Esophagus squamous epithelium (tissue), 5 donors: ENCODE data around the gene SERTAD1. TPM values are rescaled to one million over a fixed set of nuclear protein-coding genes. Genes with fewer than 3 reads are reported as not detected.
A peak's percentile ranks its signal among the peaks of the same experiment; 100 is the strongest.

Experiments
- DNase-seq: peaks from one replicate; lab custom pipeline; 2025; lab: John Stamatoyannopoulos, UW
- H3K27ac ChIP-seq, 4 donors: fragments of 200-600 bp; sonication (generic); one replicate each; pipeline ENCODE4 v1.5.1; 2016 to 2019; ENCODE audit warnings: mild to moderate bottlenecking in 1 of 4
- H3K27me3 ChIP-seq, 4 donors: fragments of 200-600 bp; sonication (generic); 1 replicate in 3 of 4; 2 replicates in 1 of 4; pipeline versions ENCODE4 v1.5.1 to v1.6.0; 2017 to 2021; ENCODE audit warnings: antibody characterized with exemption in 1 of 4
- H3K36me3 ChIP-seq, 3 donors: fragments of 200-600 bp; sonication (generic); one replicate each; pipeline ENCODE4 v1.5.1; 2016 to 2019
- H3K4me1 ChIP-seq, 3 donors: fragments of 200-600 bp; sonication (generic); one replicate each; pipeline ENCODE4 v1.5.1; 2017 to 2019
- H3K4me3 ChIP-seq, 4 donors: fragments of 200-600 bp; sonication (generic); 1 replicate in 3 of 4; 2 replicates in 1 of 4; pipeline ENCODE4 v1.5.1; 2016 to 2019; ENCODE audit warnings: mild to moderate bottlenecking in 2 of 4, moderate library complexity in 1 of 4
- H3K9me3 ChIP-seq, 3 donors: fragments of 200-600 bp; sonication (generic); one replicate each; pipeline ENCODE4 v1.5.1; 2016 to 2019
- POLR2A ChIP-seq, 4 donors: fragments of 450-650 bp; IDR thresholded peaks; one replicate each; pipeline ENCODE4 v1.6.1; 2017; ENCODE audit warnings: antibody characterized with exemption in 4 of 4, mild to moderate bottlenecking in 4 of 4, moderate library complexity in 3 of 4
- WGBS, 2 donors: methylation state at CpG; one replicate each; pipeline ENCODE4 v1.1.5; 2018; 5-methylcytosine and 5-hydroxymethylcytosine counted together
- intact Hi-C: fragments of 100-400 bp; cut with DNase I; formaldehyde crosslinking; loops from one replicate; pipeline ENCODE4 v1.15.0; 2022
- total RNA-seq, 4 donors: library from RNA; depleted of rRNA; stranded (reverse); fragments of >200 nt; gene quantifications; one replicate each; pipeline ENCODE4 v1.1.0, GENCODE V29; 2016
- TF ChIP-seq, protein P1 (sequence below), 6 experiments: fragments of 450-650 bp in 4 of 6; fragments of 200-600 bp in 2 of 6; sonication (generic) in 2 of 6; IDR thresholded peaks; one replicate each; pipeline ENCODE4 v1.5.1; 2016 to 2019; ENCODE audit warnings: antibody characterized with exemption in 6 of 6, mild to moderate bottlenecking in 4 of 6, moderate library complexity in 4 of 6
- donor health status: DM: yes; HTN: yes; CAD: no.

SERTAD1 gene
- total RNA-seq, 4 donors from 2014 or later = 10.2 to 24.9 (median 16.2) TPM

DNA sequence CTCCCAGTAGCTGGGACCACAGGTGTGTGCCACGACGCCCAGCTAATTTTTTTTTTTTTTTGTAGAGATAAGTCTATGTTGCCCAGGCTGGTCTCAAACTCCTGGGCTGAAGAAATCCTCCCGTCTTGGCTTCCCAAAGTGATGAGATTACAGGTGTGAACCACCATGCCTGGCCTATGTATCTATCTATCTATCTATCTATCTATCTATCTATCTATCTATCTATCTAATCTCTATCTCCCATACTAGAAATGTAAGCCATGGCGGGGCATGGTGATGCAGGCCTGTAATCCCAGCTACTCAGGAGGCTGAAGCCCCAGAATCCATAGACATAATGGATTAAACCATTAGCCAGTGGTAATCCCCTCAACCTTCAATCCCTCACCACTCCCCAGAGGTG lies 24.9 kb upstream of the SERTAD1 start:
- intact Hi-C loops = no loop called here
- no peaks in the 10 kb centered on the region for H3K9me3 ChIP-seq
- WGBS, 2 donors = 98 to 100% methylated on average over 3 to 4 of the region's 4 CpGs
- H3K4me1 ChIP-seq = peaks cover 3 to 29% (median 3%) of the 10 kb centered on the region in 3 donors
- TF ChIP-seq, protein P1, sequence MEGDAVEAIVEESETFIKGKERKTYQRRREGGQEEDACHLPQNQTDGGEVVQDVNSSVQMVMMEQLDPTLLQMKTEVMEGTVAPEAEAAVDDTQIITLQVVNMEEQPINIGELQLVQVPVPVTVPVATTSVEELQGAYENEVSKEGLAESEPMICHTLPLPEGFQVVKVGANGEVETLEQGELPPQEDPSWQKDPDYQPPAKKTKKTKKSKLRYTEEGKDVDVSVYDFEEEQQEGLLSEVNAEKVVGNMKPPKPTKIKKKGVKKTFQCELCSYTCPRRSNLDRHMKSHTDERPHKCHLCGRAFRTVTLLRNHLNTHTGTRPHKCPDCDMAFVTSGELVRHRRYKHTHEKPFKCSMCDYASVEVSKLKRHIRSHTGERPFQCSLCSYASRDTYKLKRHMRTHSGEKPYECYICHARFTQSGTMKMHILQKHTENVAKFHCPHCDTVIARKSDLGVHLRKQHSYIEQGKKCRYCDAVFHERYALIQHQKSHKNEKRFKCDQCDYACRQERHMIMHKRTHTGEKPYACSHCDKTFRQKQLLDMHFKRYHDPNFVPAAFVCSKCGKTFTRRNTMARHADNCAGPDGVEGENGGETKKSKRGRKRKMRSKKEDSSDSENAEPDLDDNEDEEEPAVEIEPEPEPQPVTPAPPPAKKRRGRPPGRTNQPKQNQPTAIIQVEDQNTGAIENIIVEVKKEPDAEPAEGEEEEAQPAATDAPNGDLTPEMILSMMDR (IDR thresholded peaks at IDR 0.05) = no peak
- TF ChIP-seq POLR2A (IDR thresholded peaks at IDR 0.05) = no peak
- no peaks in the 10 kb centered on the region for H3K27me3 ChIP-seq
- H3K4me3 ChIP-seq = no peak overlapping the region
- peaks cover 0 to 61% (median 0%) of the 10 kb centered on the region in 3 donors for H3K36me3 ChIP-seq
- DNase-seq = no peak
- H3K27ac ChIP-seq = no peak overlapping the region

DNA sequence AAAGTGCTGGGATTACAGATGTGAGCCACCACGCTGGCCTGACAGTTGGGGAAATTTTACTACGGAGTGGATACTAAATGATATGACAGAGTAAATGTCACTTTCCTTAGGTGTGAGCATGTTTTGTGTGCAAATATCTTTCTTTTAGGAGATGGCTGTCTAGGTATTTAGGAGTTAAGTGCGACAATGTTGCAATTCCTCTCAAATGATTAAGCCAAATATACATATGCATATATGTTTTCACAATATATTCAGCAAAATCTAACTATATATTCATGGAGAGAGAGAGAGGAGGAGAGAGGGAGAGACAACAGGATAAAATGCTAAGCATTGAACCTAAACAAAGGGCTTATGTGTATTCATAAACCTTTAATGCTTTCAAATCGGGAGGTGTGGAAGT lies 23.7 kb upstream of the SERTAD1 start:
- Histone ChIP-seq H3K36me3 (peaks cover 0 to 50% (median 0%) of the 10 kb centered on the region in 3 donors), H3K27me3 (no peaks in the 10 kb centered on the region), H3K27ac (no peak overlapping the region), H3K4me3 (no peak overlapping the region), H3K4me1 (peaks cover 9 to 40% (median 12%) of the 10 kb centered on the region in 3 donors), H3K9me3 (no peaks in the 10 kb centered on the region)
- TF ChIP-seq, protein P1 (IDR thresholded peaks at IDR 0.05) = no peak
- no peak for TF ChIP-seq POLR2A (IDR thresholded peaks at IDR 0.05)
- no peak for DNase-seq
- intact Hi-C loops = no loop called here
- 76 to 87% methylated on average over 4 of the region's 4 CpGs for WGBS, 2 donors

DNA sequence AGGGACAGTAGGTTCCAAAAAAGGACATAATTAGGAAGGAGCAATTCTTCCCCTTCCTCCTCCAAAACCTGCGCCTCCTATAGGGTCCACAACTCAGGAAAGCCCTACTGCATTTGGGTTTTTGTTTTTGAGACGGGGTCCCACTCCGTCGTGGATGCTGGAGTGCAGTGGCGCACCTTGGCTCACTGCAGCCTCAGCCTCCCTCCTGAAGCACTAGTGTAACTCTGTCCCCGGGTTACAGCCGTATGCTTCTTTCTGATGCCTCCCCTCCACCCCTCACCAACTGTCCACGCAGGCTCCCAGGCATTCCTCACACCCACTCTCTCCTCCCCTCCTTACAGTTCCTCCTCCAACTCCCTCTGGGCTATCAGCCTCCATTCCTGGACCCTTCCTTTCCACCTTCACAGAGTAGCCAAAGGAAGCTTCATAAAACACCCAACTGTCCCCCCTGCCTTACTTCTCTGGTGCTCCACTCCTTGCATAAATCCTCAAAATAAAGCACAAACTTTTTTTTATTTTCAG lies 20.5 kb upstream of the SERTAD1 start:
- H3K4me1 ChIP-seq = peaks cover 21 to 35% (median 27%) of the 10 kb centered on the region in 3 donors
- H3K4me3 ChIP-seq = no peak overlapping the region
- DNase-seq = no peak
- no peaks in the 10 kb centered on the region for H3K27me3 ChIP-seq
- TF ChIP-seq POLR2A (IDR thresholded peaks at IDR 0.05) = no peak
- TF ChIP-seq, protein P1 (IDR thresholded peaks at IDR 0.05) = no peak
- H3K27ac ChIP-seq = peak overlapping the region; percentile 62 to 100 (median 96)
- WGBS, 2 donors = 68 to 89% methylated on average over 8 of the region's 8 CpGs
- peaks cover 5 to 54% (median 8%) of the 10 kb centered on the region in 3 donors for H3K36me3 ChIP-seq
- intact Hi-C loops = no loop called here
- no peaks in the 10 kb centered on the region for H3K9me3 ChIP-seq

DNA sequence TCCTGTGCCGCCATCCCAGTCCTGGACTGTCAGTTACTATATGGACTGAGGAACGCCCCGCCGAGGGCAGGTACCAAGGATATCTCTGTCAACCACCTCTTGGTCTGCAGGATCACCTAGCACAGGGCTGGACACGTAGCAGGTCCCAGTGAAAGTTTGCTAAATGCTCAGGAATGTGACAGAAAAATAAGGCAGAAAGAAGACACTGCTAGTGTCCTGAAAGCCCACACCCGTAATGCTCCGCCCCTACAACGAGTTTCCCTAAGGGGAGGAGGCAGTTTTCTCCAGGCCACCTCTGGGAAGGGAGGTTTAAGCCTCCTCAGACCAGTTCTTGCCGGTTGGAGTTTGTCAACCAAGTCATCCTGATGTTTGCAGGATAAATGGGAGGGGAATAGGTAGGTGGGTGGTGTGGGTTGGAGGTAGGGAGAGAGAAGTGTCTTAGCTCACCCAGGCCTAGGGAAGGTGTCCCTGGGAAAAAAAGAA lies 20.0 kb upstream of the SERTAD1 start:
- intact Hi-C loops = no loop called here
- no peak for DNase-seq
- Histone ChIP-seq H3K9me3 (no peaks in the 10 kb centered on the region), H3K4me3 (no peak overlapping the region), H3K4me1 (peaks cover 23 to 40% (median 29%) of the 10 kb centered on the region in 3 donors), H3K27me3 (no peaks in the 10 kb centered on the region), H3K27ac (peak overlapping the region; percentile 62 to 100 (median 96)), H3K36me3 (peaks cover 10 to 54% (median 13%) of the 10 kb centered on the region in 3 donors)
- WGBS, 2 donors = 40 to 70% methylated on average over 5 to 8 of the region's 9 CpGs
- TF ChIP-seq POLR2A (IDR thresholded peaks at IDR 0.05) = no peak

DNA sequence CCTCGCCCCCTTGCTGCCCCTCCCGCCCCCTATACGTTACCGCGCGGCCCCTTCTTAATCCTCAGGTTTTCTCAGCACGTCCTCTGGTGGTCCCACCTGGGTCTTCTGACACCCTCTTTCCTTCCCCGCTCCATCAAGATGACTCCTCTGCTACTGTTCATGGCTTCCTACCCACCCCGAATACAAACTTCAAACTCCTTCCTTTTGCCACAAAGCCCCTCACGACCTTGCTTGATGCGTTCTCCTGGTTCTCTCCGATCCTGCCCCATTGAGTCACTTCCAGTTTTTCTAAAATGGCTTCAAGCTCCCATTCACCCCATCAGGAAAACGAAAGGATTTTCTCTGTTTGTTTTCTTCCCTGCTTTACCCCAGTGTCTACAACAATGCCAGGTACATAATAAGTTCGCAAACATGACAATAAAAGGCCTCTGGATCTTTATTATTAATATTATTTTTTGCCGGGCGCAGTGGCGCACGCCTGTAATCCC lies 19.1 kb upstream of the SERTAD1 start:
- 9 to 12% methylated on average over 12 to 16 of the region's 18 CpGs for WGBS, 2 donors
- Histone ChIP-seq H3K27ac (peak overlapping the region; percentile 91 to 100 (median 100)), H3K4me1 (peaks cover 24 to 45% (median 29%) of the 10 kb centered on the region in 3 donors), H3K36me3 (peaks cover 10 to 56% (median 21%) of the 10 kb centered on the region in 3 donors), H3K27me3 (no peaks in the 10 kb centered on the region), H3K4me3 (peak overlapping the region; percentile 55 to 100 (median 92)), H3K9me3 (no peaks in the 10 kb centered on the region)
- no peak for DNase-seq
- intact Hi-C loops = no loop called here
- TF ChIP-seq, protein P1 (IDR thresholded peaks at IDR 0.05) = peak in 1 of 6 experiments; percentile 26
- no peak for TF ChIP-seq POLR2A (IDR thresholded peaks at IDR 0.05)
